ENCODE measurements around the gene MYL6B.
"Not testable (repeated sequence)": the region's sequence is repeated elsewhere in the genome, so short reads cannot be mapped to it uniquely, and the experiment has no call there.

MYL6B gene

GRCh38 chr12:56178347-56178746 lies 26.0 kb downstream of the MYL6B start:
- DNase-seq: no peak

- DNase-seq: no peak
These were observed 34.6 kb downstream of the MYL6B start for GRCh38 chr12:56186957-56187356.

GRCh38 chr12:56188131-56188777 lies 35.9 kb downstream of the MYL6B start:
- no peak for DNase-seq

- no peak for DNase-seq
These were observed 36.4 kb downstream of the MYL6B start for GRCh38 chr12:56188778-56189098.

- peak; percentile 87 for DNase-seq
These were observed 36.9 kb downstream of the MYL6B start, which contains the start of gene SMARCC2 for GRCh38 chr12:56189099-56189917. TSS of gene SMARCC2 (minus strand) at chr12:56189483. CDS start at chr12:56189461, 22 bp downstream.

GRCh38 chr12:56189918-56190694 lies 37.7 kb downstream of the MYL6B start:
- DNase-seq: peak; percentile 58

- DNase-seq: no peak
These were observed 38.3 kb downstream of the MYL6B start for GRCh38 chr12:56190695-56191155.

- no peak for DNase-seq
These were observed 40.2 kb downstream of the MYL6B start for GRCh38 chr12:56192582-56192981.

- peak; percentile 64 for DNase-seq
These were observed 40.7 kb downstream of the MYL6B start for GRCh38 chr12:56193025-56193578.

GRCh38 chr12:56196818-56197550 lies 44.6 kb downstream of the MYL6B start:
- DNase-seq: not testable (repeated sequence)

GRCh38 chr12:56197921-56198635 lies 45.7 kb downstream of the MYL6B start:
- no peak for DNase-seq

GRCh38 chr12:56198836-56199235 lies 46.4 kb downstream of the MYL6B start:
- no peak for DNase-seq

GRCh38 chr12:56202366-56202765 lies 50.0 kb downstream of the MYL6B start:
- DNase-seq: no peak

- no peak for DNase-seq
These were observed 50.5 kb downstream of the MYL6B start for GRCh38 chr12:56202838-56203237.

GRCh38 chr12:56204275-56204674 lies 51.9 kb downstream of the MYL6B start:
- DNase-seq: no peak

- DNase-seq: no peak
These were observed 53.1 kb downstream of the MYL6B start for GRCh38 chr12:56205445-56205844.

- DNase-seq: peak; percentile 16
These were observed 54.2 kb downstream of the MYL6B start for GRCh38 chr12:56206452-56207166.
